Measurements from ENCODE around the gene SEMA3D.

Gene SEMA3D

GRCh38 chr7:85184599-85185423 lies 2.0 kb downstream of the SEMA3D start:
- no peak for DNase-seq (ENCODE audit: low read depth in 3 of 3)

- DNase-seq (ENCODE audit: low read depth in 3 of 3): no peak
These were observed 3.6 kb downstream of the SEMA3D start for GRCh38 chr7:85183296-85183695.

GRCh38 chr7:85178531-85179298 lies 8.1 kb downstream of the SEMA3D start:
- no peak for DNase-seq (ENCODE audit: low read depth in 3 of 3)

- DNase-seq (ENCODE audit: low read depth in 3 of 3): no peak
These were observed 9.5 kb downstream of the SEMA3D start for GRCh38 chr7:85177316-85177715.

- DNase-seq (ENCODE audit: low read depth in 3 of 3): no peak
These were observed 10.7 kb downstream of the SEMA3D start for GRCh38 chr7:85176197-85176596.

- no peak for DNase-seq (ENCODE audit: low read depth in 3 of 3)
These were observed 11.6 kb downstream of the SEMA3D start for GRCh38 chr7:85175217-85175616.

GRCh38 chr7:85172530-85172941 lies 14.3 kb downstream of the SEMA3D start:
- DNase-seq (ENCODE audit: low read depth in 3 of 3): no peak

- DNase-seq (ENCODE audit: low read depth in 3 of 3): no peak
These were observed 19.2 kb downstream of the SEMA3D start for GRCh38 chr7:85167636-85168035.

GRCh38 chr7:85165263-85165662 lies 21.6 kb downstream of the SEMA3D start:
- DNase-seq (ENCODE audit: low read depth in 3 of 3): no peak

GRCh38 chr7:85164376-85164775 lies 22.5 kb downstream of the SEMA3D start:
- DNase-seq (ENCODE audit: low read depth in 3 of 3): no peak

- DNase-seq (ENCODE audit: low read depth in 3 of 3): no peak
These were observed 24.1 kb downstream of the SEMA3D start for GRCh38 chr7:85162721-85163120.

GRCh38 chr7:85160223-85160622 lies 26.6 kb downstream of the SEMA3D start:
- no peak for DNase-seq (ENCODE audit: low read depth in 3 of 3)

- no peak for DNase-seq (ENCODE audit: low read depth in 3 of 3)
These were observed 27.9 kb downstream of the SEMA3D start for GRCh38 chr7:85159003-85159402.

- no peak for DNase-seq (ENCODE audit: low read depth in 3 of 3)
These were observed 30.1 kb downstream of the SEMA3D start for GRCh38 chr7:85156661-85157208.

- no peak for DNase-seq (ENCODE audit: low read depth in 3 of 3)
These were observed 32.4 kb downstream of the SEMA3D start for GRCh38 chr7:85154282-85154937.

- DNase-seq (ENCODE audit: low read depth in 3 of 3): no peak
These were observed 33.1 kb downstream of the SEMA3D start for GRCh38 chr7:85153715-85154114.

- DNase-seq (ENCODE audit: low read depth in 3 of 3): no peak
These were observed 36.2 kb downstream of the SEMA3D start for GRCh38 chr7:85150624-85151023.

GRCh38 chr7:85144771-85145170 lies 42.1 kb downstream of the SEMA3D start:
- DNase-seq (ENCODE audit: low read depth in 3 of 3): no peak

- no peak for DNase-seq (ENCODE audit: low read depth in 3 of 3)
These were observed 50.9 kb downstream of the SEMA3D start for GRCh38 chr7:85135977-85136376.

- no peak for DNase-seq (ENCODE audit: low read depth in 3 of 3)
These were observed 53.3 kb downstream of the SEMA3D start for GRCh38 chr7:85133560-85133959.

- no peak for DNase-seq (ENCODE audit: low read depth in 3 of 3)
These were observed 53.9 kb downstream of the SEMA3D start for GRCh38 chr7:85133006-85133405.

GRCh38 chr7:85130702-85131101 lies 56.2 kb downstream of the SEMA3D start:
- DNase-seq (ENCODE audit: low read depth in 3 of 3): no peak

Data from stimulated activated CD4-positive, alpha-beta T cell treated with anti-CD3 and anti-CD28 coated beads, TNF-alpha, amount 100 ng/mL, for 48 hours (primary cell).